Stimulated activated CD8-positive, alpha-beta memory T cell treated with anti-CD3 and anti-CD28 coated beads, Interleukin-7, amount 100 ng/mL, for 24 hours (primary cell): ENCODE measurements around the gene AGAP1.

Experiments
- DNase-seq: peaks from one replicate; pipeline ENCODE4 v3.0.0-alpha.2; 2020; ENCODE audit warnings: low read depth

Gene AGAP1

GRCh38 chr2:235508371-235509160 lies 14.7 kb downstream of the AGAP1 start:
- no peak for DNase-seq

- no peak for DNase-seq
Measured at GRCh38 chr2:235510318-235510717, 16.5 kb downstream of the AGAP1 start.

GRCh38 chr2:235511187-235511661 lies 17.4 kb downstream of the AGAP1 start:
- no peak for DNase-seq

- no peak for DNase-seq
Measured at GRCh38 chr2:235511751-235512698, 18.2 kb downstream of the AGAP1 start.

- no peak for DNase-seq
Measured at GRCh38 chr2:235512699-235513053, 18.8 kb downstream of the AGAP1 start.

GRCh38 chr2:235513984-235514626 lies 20.3 kb downstream of the AGAP1 start:
- no peak for DNase-seq

GRCh38 chr2:235514627-235515363 lies 21.0 kb downstream of the AGAP1 start:
- no peak for DNase-seq

GRCh38 chr2:235515364-235515742 lies 21.5 kb downstream of the AGAP1 start:
- DNase-seq, result no peak

GRCh38 chr2:235515821-235516220 lies 22.0 kb downstream of the AGAP1 start:
- no peak for DNase-seq

- no peak for DNase-seq
Measured at GRCh38 chr2:235516257-235516656, 22.4 kb downstream of the AGAP1 start.

- DNase-seq, result no peak
Measured at GRCh38 chr2:235518322-235519090, 24.7 kb downstream of the AGAP1 start.

- no peak for DNase-seq
Measured at GRCh38 chr2:235520787-235521186, 26.9 kb downstream of the AGAP1 start.

- no peak for DNase-seq
Measured at GRCh38 chr2:235521844-235522243, 28.0 kb downstream of the AGAP1 start.

GRCh38 chr2:235523021-235523420 lies 29.2 kb downstream of the AGAP1 start:
- no peak for DNase-seq

- DNase-seq, result no peak
Measured at GRCh38 chr2:235523486-235524150, 29.8 kb downstream of the AGAP1 start.

GRCh38 chr2:235526166-235526565 lies 32.3 kb downstream of the AGAP1 start:
- no peak for DNase-seq

- DNase-seq, result no peak
Measured at GRCh38 chr2:235527806-235528469, 34.1 kb downstream of the AGAP1 start.

- no peak for DNase-seq
Measured at GRCh38 chr2:235529621-235530020, 35.8 kb downstream of the AGAP1 start.

GRCh38 chr2:235530735-235531134 lies 36.9 kb downstream of the AGAP1 start:
- no peak for DNase-seq

GRCh38 chr2:235532307-235532706 lies 38.5 kb downstream of the AGAP1 start:
- no peak for DNase-seq
